ENCODE data around the gene ZNF232. TPM values are rescaled to one million over a fixed set of nuclear protein-coding genes. Genes with fewer than 3 reads are reported as not detected.
"Not testable (repeated sequence)": the region's sequence is repeated elsewhere in the genome, so short reads cannot be mapped to it uniquely, and the experiment has no call there.

ZNF232 gene
- total RNA-seq, 1 donor from 2014 or later = 4.1 TPM

DNA sequence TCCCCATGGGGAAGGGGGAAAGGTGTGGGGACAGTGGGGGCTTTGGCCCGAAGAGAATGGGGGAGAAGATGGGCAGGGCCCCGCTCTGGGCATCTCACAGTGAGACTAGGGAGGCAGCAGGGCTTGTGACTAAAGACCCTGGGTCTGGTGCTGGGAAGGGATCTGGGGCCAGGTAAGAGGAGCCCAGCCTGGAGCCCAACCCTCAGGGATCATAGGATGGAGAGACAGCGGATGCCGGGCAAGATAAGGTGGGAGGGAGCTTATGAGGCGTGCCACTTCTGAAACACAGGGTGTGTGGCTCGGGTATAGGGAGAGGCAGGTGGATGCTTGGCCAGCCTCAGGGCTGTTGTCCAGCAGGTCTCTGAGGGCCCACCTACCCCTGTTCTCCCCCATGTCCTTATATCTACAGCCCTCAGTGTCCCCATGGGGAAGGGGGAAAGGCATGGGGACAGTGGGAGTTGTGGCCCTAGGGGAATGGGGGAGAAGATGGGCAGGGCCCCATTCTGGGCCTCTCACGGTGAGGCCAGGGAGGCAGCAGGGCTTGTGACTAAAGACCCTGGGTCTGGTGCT lies 19.6 kb upstream of the ZNF232 start:
- DNase-seq (ENCODE audit: low spot score) = no peak
- intact Hi-C loops (cut with DNase I) = no loop called here

DNA sequence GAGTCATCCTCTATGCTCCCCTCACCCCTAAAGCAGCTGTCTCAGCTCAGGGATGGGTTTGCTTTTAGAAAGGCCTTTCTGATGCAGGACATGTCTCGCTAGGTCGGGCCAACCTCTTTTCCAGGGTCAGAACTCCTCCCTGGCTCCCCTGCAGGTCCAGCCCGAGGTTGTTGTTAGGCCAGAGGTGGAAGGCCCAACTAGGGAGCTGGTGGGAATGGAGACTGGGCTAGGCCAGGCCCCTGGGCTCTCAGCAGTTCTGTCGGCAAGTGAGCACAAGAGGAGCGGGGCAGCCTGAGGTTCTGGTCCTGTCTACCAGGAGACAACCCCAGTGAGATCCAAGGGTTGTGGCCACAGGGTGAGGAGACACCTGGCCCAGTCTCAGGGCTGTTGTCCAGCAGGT lies 19.0 kb upstream of the ZNF232 start:
- intact Hi-C loops (cut with DNase I); DNase-seq (ENCODE audit: low spot score): not testable (repeated sequence)

DNA sequence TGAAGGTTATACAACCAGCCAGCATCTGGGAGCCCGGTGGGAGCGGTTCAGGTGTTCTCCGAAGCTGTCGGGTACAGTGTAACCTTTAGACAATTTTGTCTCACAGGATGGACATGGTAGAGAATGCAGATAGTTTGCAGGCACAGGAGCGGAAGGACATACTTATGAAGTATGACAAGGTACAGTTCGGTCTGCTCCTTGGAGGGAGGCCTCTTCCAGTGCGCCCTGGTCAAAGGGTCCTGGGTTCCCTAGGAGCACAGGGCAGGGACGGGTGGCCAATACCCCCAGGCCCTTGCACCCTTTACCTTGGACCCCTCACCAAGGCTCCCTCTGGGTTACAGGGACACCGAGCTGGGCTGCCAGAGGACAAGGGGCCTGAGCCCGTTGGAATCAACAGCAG lies 18.6 kb upstream of the ZNF232 start:
- intact Hi-C loops (cut with DNase I); DNase-seq (ENCODE audit: low spot score): not testable (repeated sequence)

DNA sequence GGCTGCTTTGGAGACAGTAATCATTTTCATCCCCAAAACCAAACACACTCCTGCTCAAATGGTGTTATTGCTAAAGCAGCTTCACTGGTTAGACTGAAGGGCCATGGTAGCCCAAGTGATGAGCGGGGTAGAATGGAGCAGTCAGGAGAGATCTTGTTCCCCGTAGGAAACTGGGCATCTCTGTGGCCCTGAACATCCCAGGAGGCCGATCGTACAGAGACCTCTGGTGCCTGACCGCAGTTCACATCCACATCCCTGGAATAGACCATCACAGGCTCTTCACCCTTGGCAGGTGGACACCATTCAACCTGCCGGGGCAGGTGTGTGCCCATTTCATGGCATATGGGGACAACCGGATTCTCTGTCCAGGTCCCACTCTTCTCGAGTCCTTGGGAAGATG lies 18.1 kb upstream of the ZNF232 start:
- intact Hi-C loops (cut with DNase I) = not testable (repeated sequence)

DNA sequence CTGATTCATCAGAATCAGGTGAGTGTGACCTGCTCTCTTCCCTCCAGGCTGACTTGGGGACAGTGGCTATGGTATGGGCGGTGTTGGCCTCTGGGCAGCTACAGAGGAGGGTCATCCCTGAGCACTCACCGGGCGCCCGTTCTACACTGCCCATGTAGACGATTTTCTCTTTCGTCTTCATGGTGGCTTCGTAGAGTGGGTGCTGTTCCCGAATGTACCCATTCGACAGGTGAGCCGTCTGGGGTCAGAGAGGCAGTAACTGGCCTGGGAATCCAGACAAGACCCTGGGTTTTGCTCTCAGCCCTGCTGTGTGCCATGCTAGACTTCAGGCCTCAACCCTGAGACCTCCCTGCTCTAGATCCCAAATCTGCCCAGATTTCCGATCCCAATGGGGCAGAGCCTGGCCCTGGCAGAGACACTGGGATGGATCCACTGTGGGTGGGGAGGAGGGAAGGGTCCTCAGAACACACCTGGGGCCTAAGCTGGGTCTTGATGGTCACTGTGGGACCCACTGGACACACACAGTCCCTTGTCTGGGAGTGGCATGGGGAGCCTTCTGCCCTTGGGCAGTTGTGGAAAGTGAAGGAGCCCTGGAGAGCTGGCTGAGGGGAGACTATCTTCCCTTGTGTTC lies 17.3 kb upstream of the ZNF232 start:
- intact Hi-C loops (cut with DNase I) = no loop called here
- no peak for DNase-seq (ENCODE audit: low spot score)

More for the DNA sequence above, 18.1 kb upstream of the ZNF232 start:
- not testable (repeated sequence) for DNase-seq (ENCODE audit: low spot score)

DNA sequence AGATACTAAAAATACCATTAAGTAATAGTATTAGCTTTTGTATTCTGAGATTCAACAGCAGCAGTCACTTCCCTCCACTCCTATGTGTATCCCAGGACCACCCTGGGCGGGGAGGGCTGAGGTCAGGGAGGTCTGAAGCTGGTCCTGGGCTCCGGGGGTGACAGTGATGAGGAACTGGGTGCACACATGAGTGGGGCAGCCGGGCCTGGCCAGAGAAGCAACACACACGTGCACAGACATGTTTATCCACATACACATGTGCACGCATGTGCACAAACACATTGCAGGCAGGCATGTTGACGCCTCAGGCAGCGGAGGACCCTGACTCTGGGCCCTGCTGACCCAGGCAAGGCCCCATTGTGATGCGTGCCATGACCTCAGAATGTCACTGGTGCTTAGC lies 16.7 kb upstream of the ZNF232 start:
- DNase-seq (ENCODE audit: low spot score); intact Hi-C loops (cut with DNase I): not testable (repeated sequence)

DNA sequence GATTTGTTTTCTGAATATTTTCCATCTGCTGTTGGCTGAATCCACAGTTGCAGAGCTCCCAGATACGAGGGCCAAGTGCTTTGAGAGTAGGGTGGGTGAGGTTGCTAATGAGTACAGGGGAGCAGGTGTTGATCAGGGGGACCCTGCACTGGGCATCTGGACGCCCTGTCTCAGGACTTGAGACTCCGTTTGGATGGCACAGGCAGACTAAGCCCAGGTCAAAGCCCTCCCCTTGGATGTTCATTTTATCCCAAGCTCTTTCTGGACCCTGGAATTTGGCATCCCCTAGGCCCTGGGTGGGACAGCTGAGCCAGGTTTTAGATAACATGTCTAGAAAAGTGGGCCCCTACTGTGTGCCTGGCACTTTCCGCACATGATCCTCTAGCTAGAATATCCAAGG lies 16.2 kb upstream of the ZNF232 start:
- intact Hi-C loops (cut with DNase I) = no loop called here

DNA sequence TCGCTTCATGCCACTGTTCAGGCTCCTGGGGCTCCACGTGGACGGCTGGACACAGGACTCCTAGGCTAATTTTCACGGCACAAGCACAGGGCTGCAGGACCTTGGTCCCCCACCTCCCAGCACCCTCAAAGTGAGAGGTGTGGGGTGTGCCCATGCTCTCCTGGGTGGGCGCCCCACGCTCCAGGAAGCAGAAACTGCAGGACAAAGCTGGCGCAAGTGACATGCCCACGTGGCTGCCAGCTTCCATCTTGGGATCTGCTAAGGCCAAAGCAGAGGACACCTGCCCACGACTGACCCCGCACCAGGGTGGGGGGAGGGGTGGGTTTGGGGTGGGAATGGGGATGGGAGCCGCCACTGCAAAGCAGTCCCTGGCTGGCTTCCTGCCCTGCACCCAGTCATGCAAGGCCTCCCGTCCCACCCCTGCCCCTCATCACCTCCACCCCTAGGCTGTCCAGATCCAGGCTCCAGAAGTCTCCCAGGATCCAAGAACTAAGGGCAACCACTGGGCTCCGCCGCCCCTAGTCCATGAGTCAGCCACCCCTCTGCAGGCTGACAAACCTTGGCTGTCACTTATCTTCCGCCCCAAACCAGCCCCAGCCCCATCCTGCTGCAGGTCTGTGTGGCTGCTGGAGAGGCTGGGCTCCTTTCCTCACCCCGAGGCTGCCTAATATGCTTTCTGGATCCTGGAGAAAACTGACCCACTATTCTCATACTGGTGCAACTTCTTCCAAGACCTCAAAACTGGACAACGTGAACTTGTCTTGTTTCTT lies 15.2 kb upstream of the ZNF232 start:
- intact Hi-C loops (cut with DNase I) = no loop called here
- no peak for DNase-seq (ENCODE audit: low spot score)

More for the DNA sequence above, 16.2 kb upstream of the ZNF232 start:
- DNase-seq (ENCODE audit: low spot score) = no peak

DNA sequence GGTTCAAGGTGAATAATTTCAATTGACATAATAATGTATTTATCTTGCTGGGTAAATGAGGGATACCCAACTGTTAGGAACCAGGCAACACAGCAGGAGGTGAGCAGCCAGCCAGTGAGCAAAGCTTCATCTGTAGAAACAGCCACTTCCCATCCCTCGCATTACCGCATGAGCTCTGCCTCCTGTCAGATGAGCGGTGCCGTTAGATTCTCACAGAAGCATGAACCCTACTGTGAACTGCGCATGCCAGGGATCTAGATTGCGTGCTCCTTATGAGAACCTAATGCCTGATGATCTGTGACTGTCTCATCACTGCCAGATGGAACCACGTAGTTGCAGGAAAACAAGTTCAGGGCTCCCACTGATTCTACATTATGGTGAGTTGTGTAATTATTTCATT lies 13.2 kb upstream of the ZNF232 start:
- DNase-seq (ENCODE audit: low spot score); intact Hi-C loops (cut with DNase I): not testable (repeated sequence)

DNA sequence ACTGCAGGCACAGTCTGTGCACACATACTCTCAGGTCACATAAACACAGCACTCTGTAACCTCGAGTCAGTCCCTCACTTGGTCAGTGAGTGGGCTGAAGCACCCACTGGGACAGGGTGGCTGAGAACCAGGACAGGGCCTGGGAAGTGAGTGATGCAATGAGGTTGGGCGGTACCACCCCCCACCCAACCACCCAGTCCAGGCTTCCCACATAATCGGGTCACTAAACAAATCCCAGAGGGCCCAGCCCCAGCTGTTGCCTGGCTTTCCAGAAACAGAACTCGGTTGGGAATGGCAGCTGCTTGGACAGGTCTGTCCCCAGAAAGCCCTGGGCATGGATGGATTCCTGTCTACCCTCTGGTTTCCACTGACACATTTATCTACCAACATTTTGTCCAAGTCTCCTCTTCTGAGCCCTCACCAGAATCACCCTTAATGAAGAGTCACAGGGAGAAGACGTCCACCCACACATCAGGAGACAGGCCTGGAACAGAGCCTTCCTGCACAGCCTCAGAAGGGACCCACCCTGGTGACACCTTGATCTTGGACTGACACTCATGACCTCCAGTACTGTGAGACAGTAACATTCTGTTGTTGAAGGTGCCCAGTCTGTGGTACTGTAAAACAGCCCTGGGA lies 12.6 kb upstream of the ZNF232 start:
- DNase-seq (ENCODE audit: low spot score); intact Hi-C loops (cut with DNase I): not testable (repeated sequence)

DNA sequence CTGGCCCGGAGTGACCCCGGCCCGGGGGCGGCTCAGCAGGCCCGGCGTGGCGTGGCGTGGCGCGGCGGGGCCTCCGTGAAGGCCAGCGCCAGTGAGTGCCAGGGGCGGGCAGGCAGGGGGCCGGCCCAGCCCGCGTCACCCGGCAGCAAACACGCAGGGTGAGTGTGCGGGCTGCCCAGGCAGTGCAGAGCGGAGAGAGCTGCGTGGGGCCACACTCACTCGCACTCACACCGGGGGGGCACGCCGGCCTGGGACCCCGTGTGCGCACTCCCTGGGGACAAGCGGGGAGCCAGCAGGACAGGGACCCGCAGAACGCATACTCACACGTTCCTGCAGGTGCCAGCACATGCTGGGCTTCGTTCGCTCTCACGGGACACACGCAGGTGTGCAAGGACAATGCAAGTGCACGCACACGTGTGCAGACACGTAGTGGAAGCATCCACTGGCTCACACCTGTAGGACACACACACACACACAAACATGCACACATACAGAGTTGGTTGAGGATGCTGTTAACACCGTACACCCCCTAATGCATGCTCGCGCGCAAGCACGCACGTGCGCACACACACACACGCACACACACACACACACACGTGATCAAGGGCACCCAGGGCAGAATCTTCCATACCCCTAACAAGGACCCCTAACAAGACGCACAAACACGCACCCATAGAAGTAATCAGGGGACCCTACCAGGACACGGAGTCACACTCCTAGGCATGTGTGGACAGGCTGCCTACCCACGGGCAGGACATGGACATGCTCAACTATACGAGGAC lies 11.9 kb upstream of the ZNF232 start:
- no peak for DNase-seq (ENCODE audit: low spot score)
- intact Hi-C loops (cut with DNase I) = no loop called here

DNA sequence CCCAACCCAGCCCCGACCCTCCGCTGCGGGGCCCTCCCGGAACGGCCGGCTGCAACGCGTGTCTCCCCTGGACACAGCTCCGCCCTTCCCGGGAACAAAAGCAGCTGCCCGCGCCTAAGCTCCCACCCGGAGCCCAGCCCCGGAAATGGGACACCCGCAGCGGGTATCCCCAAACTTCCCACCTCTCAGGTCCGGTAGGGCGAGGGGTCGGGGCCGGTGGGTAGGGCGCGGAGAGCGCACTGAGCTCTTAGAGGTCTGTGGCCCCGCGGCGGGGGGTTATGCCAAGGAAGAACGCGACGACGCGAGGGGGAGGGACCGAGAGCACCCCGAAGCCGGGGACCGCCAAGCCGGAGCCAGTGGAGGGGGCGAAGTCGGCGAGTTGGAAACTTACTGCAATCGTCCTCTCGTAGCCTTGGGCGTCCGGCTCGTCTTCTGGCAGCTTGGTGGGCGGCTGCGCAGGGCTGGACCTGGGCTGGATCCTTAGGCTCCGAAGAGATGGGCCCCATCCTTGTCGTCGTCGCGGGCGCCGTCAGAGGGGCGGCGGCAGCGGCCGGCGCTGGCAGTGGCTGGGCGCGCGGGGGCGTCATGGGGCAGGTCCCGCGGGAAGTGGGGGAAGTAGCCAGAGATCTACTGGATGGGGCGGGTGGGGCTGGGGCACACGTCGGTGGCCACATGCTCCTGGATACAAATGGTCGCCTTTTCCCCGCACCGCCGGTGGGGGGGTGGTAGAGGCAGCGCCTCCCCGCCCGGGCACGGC lies 11.1 kb upstream of the ZNF232 start:
- no peak for DNase-seq (ENCODE audit: low spot score)
- intact Hi-C loops (cut with DNase I) = no loop called here

DNA sequence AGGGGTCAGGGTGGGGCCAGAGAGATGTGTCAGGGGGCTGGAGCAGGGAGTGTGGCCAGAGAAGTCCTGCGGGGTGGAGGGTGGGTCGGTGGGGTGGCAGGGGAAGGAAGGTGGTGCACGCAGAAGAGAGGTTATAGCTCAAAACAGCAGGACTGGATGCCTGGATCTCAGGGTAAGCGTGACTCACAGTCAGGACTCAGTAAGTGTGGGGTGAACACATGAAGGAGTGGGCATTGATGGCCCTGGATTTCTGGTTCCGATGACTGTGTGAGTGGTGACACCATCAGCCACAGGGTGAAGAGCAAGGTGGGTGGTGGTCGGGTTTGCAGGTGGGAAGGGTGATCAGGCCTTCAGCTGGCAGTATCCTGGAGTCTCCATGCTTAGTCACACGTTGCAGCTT lies 10.4 kb upstream of the ZNF232 start:
- DNase-seq (ENCODE audit: low spot score); intact Hi-C loops (cut with DNase I): not testable (repeated sequence)

DNA sequence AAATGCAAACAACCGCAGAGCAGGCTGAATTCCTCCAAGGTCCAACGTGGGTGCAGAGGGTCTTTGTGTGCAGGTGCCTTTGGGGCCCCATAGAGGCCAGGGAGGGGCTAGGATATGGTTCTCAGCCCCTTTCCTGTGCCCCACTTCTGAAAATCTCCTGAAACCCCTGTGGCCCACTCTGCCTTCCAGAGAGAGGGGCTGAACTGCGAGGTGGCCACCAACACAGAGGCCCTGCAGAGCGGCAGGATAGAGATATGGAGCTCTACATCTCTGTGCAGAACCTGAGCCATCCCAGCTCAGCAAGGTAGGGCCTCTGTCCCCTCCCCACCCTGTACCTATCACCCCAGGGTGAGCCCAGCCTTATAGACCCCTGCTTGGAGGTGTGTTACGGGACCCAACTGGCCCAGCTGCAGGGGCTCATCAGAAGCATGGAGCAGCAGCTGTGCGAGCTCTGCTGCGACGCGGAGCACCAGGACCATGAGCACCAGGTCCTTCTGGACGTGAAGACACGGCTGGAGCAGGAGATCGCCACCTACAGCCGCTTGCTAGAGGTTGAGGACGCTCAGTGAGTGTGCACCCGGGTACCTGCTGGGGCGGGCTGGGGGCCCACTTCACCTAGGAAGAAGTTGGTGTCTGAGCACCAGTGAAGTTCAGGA lies 9.6 kb upstream of the ZNF232 start:
- DNase-seq (ENCODE audit: low spot score) = no peak
- intact Hi-C loops (cut with DNase I) = no loop called here

DNA sequence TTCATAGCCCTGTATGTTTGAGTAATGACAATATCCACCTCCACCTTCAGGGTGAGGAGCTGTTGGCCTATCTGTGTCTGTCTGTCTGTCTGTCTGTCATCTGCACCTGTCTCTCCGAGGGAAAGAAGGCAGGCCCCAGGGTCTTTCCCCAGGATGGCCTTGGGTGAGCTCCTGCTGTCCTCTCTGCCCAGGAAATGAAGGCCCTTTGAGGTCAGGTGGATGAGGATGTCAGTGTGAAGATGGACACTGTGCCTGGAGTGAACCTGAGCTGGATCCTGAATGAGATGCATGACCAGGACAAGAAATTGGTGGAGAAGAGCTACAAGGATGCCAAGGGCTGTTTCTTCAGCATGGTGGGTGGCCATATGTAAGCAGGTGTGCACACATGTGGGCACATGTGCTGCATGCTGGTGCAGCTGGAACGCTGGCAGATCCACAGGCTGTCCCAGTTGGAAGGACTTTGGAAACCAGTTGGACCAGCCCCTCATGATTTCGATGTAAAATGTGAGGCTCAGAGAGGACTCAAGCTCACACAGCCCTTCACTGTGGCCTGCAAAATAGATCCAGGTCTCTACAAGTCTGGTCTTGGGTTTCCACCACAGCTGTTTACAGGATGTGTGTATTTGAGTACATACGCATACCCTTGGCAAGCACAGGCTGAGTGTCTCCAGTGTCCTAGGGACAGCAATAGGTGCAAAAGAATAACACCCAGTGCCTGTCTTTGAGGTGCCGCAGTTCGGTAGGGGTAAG lies 8.9 kb upstream of the ZNF232 start:
- intact Hi-C loops (cut with DNase I); DNase-seq (ENCODE audit: low spot score): not testable (repeated sequence)

DNA sequence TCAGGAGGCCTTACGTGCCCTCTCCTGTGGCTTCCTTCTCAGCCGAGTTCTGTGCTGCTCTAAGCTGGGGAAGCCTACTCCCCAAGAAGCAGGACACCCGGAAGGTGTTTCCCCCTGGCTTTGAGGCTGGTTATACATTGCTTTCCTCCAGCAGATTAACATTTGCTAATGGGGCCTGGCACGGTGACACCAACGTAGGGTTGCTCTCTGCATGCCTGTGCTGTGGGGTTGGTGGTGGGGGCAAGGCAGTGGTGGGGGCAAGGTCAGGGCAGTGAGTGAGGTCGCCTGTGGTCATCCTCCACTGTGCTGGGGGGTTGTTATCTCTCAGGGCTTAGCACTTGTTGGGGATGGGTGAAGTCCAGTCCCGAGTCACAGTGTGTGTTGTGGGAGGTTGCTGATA lies 8.4 kb upstream of the ZNF232 start:
- no peak for DNase-seq (ENCODE audit: low spot score)
- intact Hi-C loops (cut with DNase I) = no loop called here

DNA sequence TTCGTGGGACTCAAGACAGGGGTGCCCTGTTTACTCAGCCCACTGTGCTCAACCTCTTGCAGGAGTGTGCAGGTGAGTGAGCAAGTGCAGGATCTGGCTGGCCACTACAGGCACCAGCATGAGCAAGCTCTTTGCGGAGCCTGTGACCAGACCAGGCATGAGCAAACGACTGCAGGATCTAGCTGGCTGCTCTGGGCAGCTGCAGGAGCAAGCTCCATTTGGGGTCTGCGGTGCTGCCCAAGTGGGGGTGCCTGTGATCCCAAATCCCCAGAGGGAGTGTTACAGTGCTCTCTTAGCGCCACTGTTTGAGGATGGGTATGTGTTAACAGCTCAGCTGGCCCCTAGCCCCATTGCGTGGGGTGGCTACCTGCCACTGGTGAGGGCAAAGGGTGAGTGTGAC lies 6.5 kb upstream of the ZNF232 start:
- intact Hi-C loops (cut with DNase I) = no loop called here
- DNase-seq (ENCODE audit: low spot score) = no peak

All from cardiac septum (tissue), 1 donor.